Measurements from ENCODE around the gene LINC01488.

Gene LINC01488

GRCh38 chr11:69491071-69492031 lies 9.9 kb downstream of the LINC01488 start:
- Histone ChIP-seq H3K4me3 (ENCODE audit: low read length) (no peak overlapping the region), H3K36me3 (ENCODE audit: insufficient read depth, low read length) (no peaks in the 10 kb centered on the region), H3K9ac (ENCODE audit: low read depth, low read length) (no peak overlapping the region), H3K4me1 (ENCODE audit: insufficient read depth, low read length) (no peaks in the 10 kb centered on the region), H3K27me3 (ENCODE audit: insufficient read depth, low read length) (no peaks in the 10 kb centered on the region), H3K9me3 (ENCODE audit: insufficient read depth, low read depth, low read length) (no peaks in the 10 kb centered on the region), H3K27ac (ENCODE audit: low read depth, low read length) (no peak overlapping the region)
- WGBS = 95% methylated on average over 22 of the region's 22 CpGs

GRCh38 chr11:69492201-69492991 lies 10.9 kb downstream of the LINC01488 start:
- H3K27ac ChIP-seq (ENCODE audit: low read depth, low read length) = no peak overlapping the region
- H3K4me3 ChIP-seq (ENCODE audit: low read length) = no peak overlapping the region
- no peaks in the 10 kb centered on the region for H3K27me3 ChIP-seq (ENCODE audit: insufficient read depth, low read length)
- no peaks in the 10 kb centered on the region for H3K9me3 ChIP-seq (ENCODE audit: insufficient read depth, low read depth, low read length)
- H3K36me3 ChIP-seq (ENCODE audit: insufficient read depth, low read length) = no peaks in the 10 kb centered on the region
- no peaks in the 10 kb centered on the region for H3K4me1 ChIP-seq (ENCODE audit: insufficient read depth, low read length)
- 88% methylated on average over 27 of the region's 27 CpGs for WGBS
- no peak overlapping the region for H3K9ac ChIP-seq (ENCODE audit: low read depth, low read length)

- no peaks in the 10 kb centered on the region for H3K9me3 ChIP-seq (ENCODE audit: insufficient read depth, low read depth, low read length)
- no peak overlapping the region for H3K4me3 ChIP-seq (ENCODE audit: low read length)
- H3K27me3 ChIP-seq (ENCODE audit: insufficient read depth, low read length) = no peaks in the 10 kb centered on the region
- no peak overlapping the region for H3K9ac ChIP-seq (ENCODE audit: low read depth, low read length)
- H3K4me1 ChIP-seq (ENCODE audit: insufficient read depth, low read length) = no peaks in the 10 kb centered on the region
- WGBS = 88% methylated on average over 27 of the region's 27 CpGs
- H3K27ac ChIP-seq (ENCODE audit: low read depth, low read length) = no peak overlapping the region
- no peaks in the 10 kb centered on the region for H3K36me3 ChIP-seq (ENCODE audit: insufficient read depth, low read length)
These were observed 12.7 kb downstream of the LINC01488 start for GRCh38 chr11:69493931-69494821.

GRCh38 chr11:69494851-69495250 lies 13.4 kb downstream of the LINC01488 start:
- 95% methylated on average over 7 of the region's 7 CpGs for WGBS
- Histone ChIP-seq H3K4me1 (ENCODE audit: insufficient read depth, low read length) (no peaks in the 10 kb centered on the region), H3K9ac (ENCODE audit: low read depth, low read length) (no peak overlapping the region), H3K4me3 (ENCODE audit: low read length) (no peak overlapping the region), H3K27me3 (ENCODE audit: insufficient read depth, low read length) (no peaks in the 10 kb centered on the region), H3K36me3 (ENCODE audit: insufficient read depth, low read length) (no peaks in the 10 kb centered on the region), H3K27ac (ENCODE audit: low read depth, low read length) (no peak overlapping the region), H3K9me3 (ENCODE audit: insufficient read depth, low read depth, low read length) (no peaks in the 10 kb centered on the region)

GRCh38 chr11:69495441-69496201 lies 14.2 kb downstream of the LINC01488 start:
- H3K9me3 ChIP-seq (ENCODE audit: insufficient read depth, low read depth, low read length) = no peaks in the 10 kb centered on the region
- no peak overlapping the region for H3K4me3 ChIP-seq (ENCODE audit: low read length)
- H3K4me1 ChIP-seq (ENCODE audit: insufficient read depth, low read length) = no peaks in the 10 kb centered on the region
- no peak overlapping the region for H3K9ac ChIP-seq (ENCODE audit: low read depth, low read length)
- H3K27ac ChIP-seq (ENCODE audit: low read depth, low read length) = no peak overlapping the region
- no peaks in the 10 kb centered on the region for H3K36me3 ChIP-seq (ENCODE audit: insufficient read depth, low read length)
- WGBS = 90% methylated on average over 12 of the region's 12 CpGs
- no peaks in the 10 kb centered on the region for H3K27me3 ChIP-seq (ENCODE audit: insufficient read depth, low read length)

- no peaks in the 10 kb centered on the region for H3K4me1 ChIP-seq (ENCODE audit: insufficient read depth, low read length)
- H3K27ac ChIP-seq (ENCODE audit: low read depth, low read length) = no peak overlapping the region
These were observed 14.7 kb downstream of the LINC01488 start for GRCh38 chr11:69496202-69496557.

GRCh38 chr11:69496631-69497220 lies 15.3 kb downstream of the LINC01488 start:
- Histone ChIP-seq H3K27me3 (ENCODE audit: insufficient read depth, low read length) (no peaks in the 10 kb centered on the region), H3K9me3 (ENCODE audit: insufficient read depth, low read depth, low read length) (no peaks in the 10 kb centered on the region), H3K4me1 (ENCODE audit: insufficient read depth, low read length) (no peaks in the 10 kb centered on the region), H3K27ac (ENCODE audit: low read depth, low read length) (no peak overlapping the region), H3K9ac (ENCODE audit: low read depth, low read length) (no peak overlapping the region), H3K36me3 (ENCODE audit: insufficient read depth, low read length) (no peaks in the 10 kb centered on the region), H3K4me3 (ENCODE audit: low read length) (no peak overlapping the region)
- WGBS = 93% methylated on average over 12 of the region's 12 CpGs

More at GRCh38 chr11:69496202-69496557, 14.7 kb downstream of the LINC01488 start:
- Histone ChIP-seq H3K27me3 (ENCODE audit: insufficient read depth, low read length) (no peaks in the 10 kb centered on the region), H3K4me3 (ENCODE audit: low read length) (no peak overlapping the region), H3K9ac (ENCODE audit: low read depth, low read length) (no peak overlapping the region), H3K36me3 (ENCODE audit: insufficient read depth, low read length) (no peaks in the 10 kb centered on the region), H3K9me3 (ENCODE audit: insufficient read depth, low read depth, low read length) (no peaks in the 10 kb centered on the region)
- WGBS = 85% methylated on average over 10 of the region's 10 CpGs

GRCh38 chr11:69497221-69497787 lies 15.8 kb downstream of the LINC01488 start:
- no peak overlapping the region for H3K9ac ChIP-seq (ENCODE audit: low read depth, low read length)
- H3K27me3 ChIP-seq (ENCODE audit: insufficient read depth, low read length) = no peaks in the 10 kb centered on the region
- H3K36me3 ChIP-seq (ENCODE audit: insufficient read depth, low read length) = no peaks in the 10 kb centered on the region

GRCh38 chr11:69498614-69499175 lies 17.2 kb downstream of the LINC01488 start:
- no peak overlapping the region for H3K9ac ChIP-seq (ENCODE audit: low read depth, low read length)
- no peak overlapping the region for H3K4me3 ChIP-seq (ENCODE audit: low read length)
- no peaks in the 10 kb centered on the region for H3K9me3 ChIP-seq (ENCODE audit: insufficient read depth, low read depth, low read length)
- WGBS = 94% methylated on average over 7 of the region's 7 CpGs
- no peak overlapping the region for H3K27ac ChIP-seq (ENCODE audit: low read depth, low read length)
- no peaks in the 10 kb centered on the region for H3K36me3 ChIP-seq (ENCODE audit: insufficient read depth, low read length)
- no peaks in the 10 kb centered on the region for H3K4me1 ChIP-seq (ENCODE audit: insufficient read depth, low read length)
- no peaks in the 10 kb centered on the region for H3K27me3 ChIP-seq (ENCODE audit: insufficient read depth, low read length)

More at GRCh38 chr11:69497221-69497787, 15.8 kb downstream of the LINC01488 start:
- H3K4me1 ChIP-seq (ENCODE audit: insufficient read depth, low read length) = no peaks in the 10 kb centered on the region
- H3K9me3 ChIP-seq (ENCODE audit: insufficient read depth, low read depth, low read length) = no peaks in the 10 kb centered on the region
- H3K27ac ChIP-seq (ENCODE audit: low read depth, low read length) = no peak overlapping the region
- 82% methylated on average over 18 of the region's 19 CpGs for WGBS
- H3K4me3 ChIP-seq (ENCODE audit: low read length) = no peak overlapping the region

Measured in HUES64 (cell line).